ENCODE results near the gene SEC16A.

Gene SEC16A

GRCh38 chr9:136459425-136459824 is 23.4 kb downstream of the SEC16A start:
- POLR2A ChIA-PET, result no interaction called here
- CTCF ChIA-PET, result no interaction called here

GRCh38 chr9:136457326-136457725 is 25.5 kb downstream of the SEC16A start:
- ChIA-PET POLR2A (no interaction called here), CTCF (no interaction called here)
- no peak for TF ChIP-seq ZNF384 (IDR thresholded peaks at IDR 0.05)
- no peak for TF ChIP-seq LEF1 (IDR thresholded peaks at IDR 0.05; ENCODE audit: borderline replicate concordance)
- no peak for DNase-seq (ENCODE audit: extremely low spot score)

More at GRCh38 chr9:136459425-136459824, 23.4 kb downstream of the SEC16A start:
- DNase-seq (ENCODE audit: extremely low spot score), result no peak
- TF ChIP-seq FOXK2 (IDR thresholded peaks at IDR 0.05), result no peak
- TF ChIP-seq SUZ12 (IDR thresholded peaks at IDR 0.05), result no peak
- TF ChIP-seq ZNF384 (IDR thresholded peaks at IDR 0.05), result no peak
- TF ChIP-seq L3MBTL2 (conservative IDR thresholded peaks at IDR 0.05), result no peak

GRCh38 chr9:136456258-136456657 is 26.6 kb downstream of the SEC16A start:
- ChIA-PET CTCF (no interaction called here), POLR2A (no interaction called here)
- no peak for TF ChIP-seq TARDBP (IDR thresholded peaks at IDR 0.05)
- no peak for TF ChIP-seq HDGF (IDR thresholded peaks at IDR 0.05; ENCODE audit: borderline replicate concordance)
- DNase-seq (ENCODE audit: extremely low spot score), result no peak

GRCh38 chr9:136455043-136456002 is 27.5 kb downstream of the SEC16A start:
- ChIA-PET CTCF (no interaction called here), POLR2A (no interaction called here)

GRCh38 chr9:136454026-136454796 is 28.6 kb downstream of the SEC16A start:
- ChIA-PET POLR2A (no interaction called here), CTCF (no interaction called here)
- no peak for DNase-seq (ENCODE audit: extremely low spot score)
- no peak for TF ChIP-seq FOXM1 (IDR thresholded peaks at IDR 0.05; ENCODE audit: borderline replicate concordance)
- TF ChIP-seq HDGF (IDR thresholded peaks at IDR 0.05; ENCODE audit: borderline replicate concordance), result no peak
- TF ChIP-seq ZNF384 (IDR thresholded peaks at IDR 0.05), result no peak
- no peak for TF ChIP-seq LEF1 (IDR thresholded peaks at IDR 0.05; ENCODE audit: borderline replicate concordance)
- TF ChIP-seq TARDBP (IDR thresholded peaks at IDR 0.05), result no peak
- no peak for TF ChIP-seq NFRKB (IDR thresholded peaks at IDR 0.05)
- no peak for TF ChIP-seq SUZ12 (IDR thresholded peaks at IDR 0.05)
- no peak for TF ChIP-seq CTBP1 (IDR thresholded peaks at IDR 0.05; ENCODE audit: borderline replicate concordance)
- no peak for TF ChIP-seq FOXK2 (IDR thresholded peaks at IDR 0.05)
- no peak for TF ChIP-seq ARNT (IDR thresholded peaks at IDR 0.05)
- no peak for TF ChIP-seq FOXA1 (IDR thresholded peaks at IDR 0.05)
- no peak for TF ChIP-seq PKNOX1 (IDR thresholded peaks at IDR 0.05)
- TF ChIP-seq BHLHE40 (IDR thresholded peaks at IDR 0.05; ENCODE audit: borderline replicate concordance), result no peak
- no peak for TF ChIP-seq SP1 (IDR thresholded peaks at IDR 0.05)

More at GRCh38 chr9:136455043-136456002, 27.5 kb downstream of the SEC16A start:
- DNase-seq (ENCODE audit: extremely low spot score), result no peak
- no peak for TF ChIP-seq FOXA1 (IDR thresholded peaks at IDR 0.05)
- TF ChIP-seq FOXM1 (IDR thresholded peaks at IDR 0.05; ENCODE audit: borderline replicate concordance), result no peak
- no peak for TF ChIP-seq HDGF (IDR thresholded peaks at IDR 0.05; ENCODE audit: borderline replicate concordance)
- no peak for TF ChIP-seq ZNF384 (IDR thresholded peaks at IDR 0.05)
- no peak for TF ChIP-seq ELF4 (IDR thresholded peaks at IDR 0.05)
- no peak for TF ChIP-seq BHLHE40 (IDR thresholded peaks at IDR 0.05; ENCODE audit: borderline replicate concordance)
- no peak for TF ChIP-seq SP1 (IDR thresholded peaks at IDR 0.05)
- no peak for TF ChIP-seq TARDBP (IDR thresholded peaks at IDR 0.05)
- no peak for TF ChIP-seq PKNOX1 (IDR thresholded peaks at IDR 0.05)
- TF ChIP-seq L3MBTL2 (conservative IDR thresholded peaks at IDR 0.05), result no peak
- TF ChIP-seq FOXK2 (IDR thresholded peaks at IDR 0.05), result no peak
- TF ChIP-seq ARNT (IDR thresholded peaks at IDR 0.05), result no peak
- TF ChIP-seq SUZ12 (IDR thresholded peaks at IDR 0.05), result no peak
- no peak for TF ChIP-seq LEF1 (IDR thresholded peaks at IDR 0.05; ENCODE audit: borderline replicate concordance)
- no peak for TF ChIP-seq NFRKB (IDR thresholded peaks at IDR 0.05)
- no peak for TF ChIP-seq CTBP1 (IDR thresholded peaks at IDR 0.05; ENCODE audit: borderline replicate concordance)

GRCh38 chr9:136453326-136453725 is 29.5 kb downstream of the SEC16A start:
- no peak for DNase-seq (ENCODE audit: extremely low spot score)
- TF ChIP-seq SP1 (IDR thresholded peaks at IDR 0.05), result no peak
- no peak for TF ChIP-seq SUZ12 (IDR thresholded peaks at IDR 0.05)
- CTCF ChIA-PET, result no interaction called here
- POLR2A ChIA-PET, result no interaction called here

- ChIA-PET POLR2A (no interaction called here), CTCF (interaction anchor here (0.7 kb wide), 1 partner anchor 127 kb away, joined by 3 read pairs; no protein-coding TSS in a partner anchor)
- TF ChIP-seq ARNT (IDR thresholded peaks at IDR 0.05), result no peak
- no peak for TF ChIP-seq TARDBP (IDR thresholded peaks at IDR 0.05)
- TF ChIP-seq SP1 (IDR thresholded peaks at IDR 0.05), result no peak
- TF ChIP-seq FOXK2 (IDR thresholded peaks at IDR 0.05), result no peak
- no peak for TF ChIP-seq NFRKB (IDR thresholded peaks at IDR 0.05)
- no peak for TF ChIP-seq CTBP1 (IDR thresholded peaks at IDR 0.05; ENCODE audit: borderline replicate concordance)
- no peak for TF ChIP-seq LEF1 (IDR thresholded peaks at IDR 0.05; ENCODE audit: borderline replicate concordance)
- TF ChIP-seq FOXM1 (IDR thresholded peaks at IDR 0.05; ENCODE audit: borderline replicate concordance), result no peak
- no peak for TF ChIP-seq BHLHE40 (IDR thresholded peaks at IDR 0.05; ENCODE audit: borderline replicate concordance)
- no peak for TF ChIP-seq ZNF384 (IDR thresholded peaks at IDR 0.05)
- no peak for TF ChIP-seq PKNOX1 (IDR thresholded peaks at IDR 0.05)
- TF ChIP-seq HDGF (IDR thresholded peaks at IDR 0.05; ENCODE audit: borderline replicate concordance), result no peak
- TF ChIP-seq FOXA1 (IDR thresholded peaks at IDR 0.05), result no peak
- no peak for TF ChIP-seq L3MBTL2 (conservative IDR thresholded peaks at IDR 0.05)
- no peak for TF ChIP-seq SUZ12 (IDR thresholded peaks at IDR 0.05)
- no peak for TF ChIP-seq ELF4 (IDR thresholded peaks at IDR 0.05)
- DNase-seq (ENCODE audit: extremely low spot score), result no peak
Observed at GRCh38 chr9:136451221-136451877, 31.5 kb downstream of the SEC16A start.

Measured in HEK293T (cell line).